ENCODE results near the gene HSPD1.
"Not testable (repeated sequence)": the region's sequence is repeated elsewhere in the genome, so short reads cannot be mapped to it uniquely, and the experiment has no call there.

The HSPD1 gene

GRCh38 chr2:197480165-197481036 lies 19.2 kb downstream of the HSPD1 start:
- no peak for DNase-seq (ENCODE audit: low read depth in 1 of 2, low spot score in 1 of 2)
- in situ Hi-C loops (cut with HindIII; ENCODE audit: low pct_unique_long_range_greater_than_20kb, low sequenced_read_pairs), result no loop called here
- TF ChIP-seq JUND (IDR thresholded peaks at IDR 0.05; ENCODE audit: low read depth), result no peak

GRCh38 chr2:197477797-197478196 lies 21.8 kb downstream of the HSPD1 start:
- in situ Hi-C loops (cut with HindIII; ENCODE audit: low pct_unique_long_range_greater_than_20kb, low sequenced_read_pairs), result no loop called here
- TF ChIP-seq JUND (IDR thresholded peaks at IDR 0.05; ENCODE audit: low read depth), result no peak
- no peak for DNase-seq (ENCODE audit: low read depth in 1 of 2, low spot score in 1 of 2)

- DNase-seq (ENCODE audit: low read depth in 1 of 2, low spot score in 1 of 2), result no peak
- in situ Hi-C loops (cut with HindIII; ENCODE audit: low pct_unique_long_range_greater_than_20kb, low sequenced_read_pairs), result no loop called here
- no peak for TF ChIP-seq JUND (IDR thresholded peaks at IDR 0.05; ENCODE audit: low read depth)
These were observed 27.5 kb downstream of the HSPD1 start for GRCh38 chr2:197472166-197472565.

- no peak for DNase-seq (ENCODE audit: low read depth in 1 of 2, low spot score in 1 of 2)
- in situ Hi-C loops (cut with HindIII; ENCODE audit: low pct_unique_long_range_greater_than_20kb, low sequenced_read_pairs), result no loop called here
- no peak for TF ChIP-seq JUND (IDR thresholded peaks at IDR 0.05; ENCODE audit: low read depth)
These were observed 35.5 kb downstream of the HSPD1 start for GRCh38 chr2:197464175-197464574.

- TF ChIP-seq JUND (IDR thresholded peaks at IDR 0.05; ENCODE audit: low read depth), result no peak
- in situ Hi-C loops (cut with HindIII; ENCODE audit: low pct_unique_long_range_greater_than_20kb, low sequenced_read_pairs), result no loop called here
- DNase-seq (ENCODE audit: low read depth in 1 of 2, low spot score in 1 of 2), result no peak
These were observed 38.6 kb downstream of the HSPD1 start for GRCh38 chr2:197461057-197461456.

GRCh38 chr2:197460649-197461048 lies 39.0 kb downstream of the HSPD1 start:
- TF ChIP-seq JUND (IDR thresholded peaks at IDR 0.05; ENCODE audit: low read depth), result no peak
- in situ Hi-C loops (cut with HindIII; ENCODE audit: low pct_unique_long_range_greater_than_20kb, low sequenced_read_pairs), result no loop called here
- no peak for DNase-seq (ENCODE audit: low read depth in 1 of 2, low spot score in 1 of 2)

- TF ChIP-seq JUND (IDR thresholded peaks at IDR 0.05; ENCODE audit: low read depth), result no peak
- in situ Hi-C loops (cut with HindIII; ENCODE audit: low pct_unique_long_range_greater_than_20kb, low sequenced_read_pairs), result no loop called here
- no peak for DNase-seq (ENCODE audit: low read depth in 1 of 2, low spot score in 1 of 2)
These were observed 44.2 kb downstream of the HSPD1 start for GRCh38 chr2:197455428-197455827.

DNA sequence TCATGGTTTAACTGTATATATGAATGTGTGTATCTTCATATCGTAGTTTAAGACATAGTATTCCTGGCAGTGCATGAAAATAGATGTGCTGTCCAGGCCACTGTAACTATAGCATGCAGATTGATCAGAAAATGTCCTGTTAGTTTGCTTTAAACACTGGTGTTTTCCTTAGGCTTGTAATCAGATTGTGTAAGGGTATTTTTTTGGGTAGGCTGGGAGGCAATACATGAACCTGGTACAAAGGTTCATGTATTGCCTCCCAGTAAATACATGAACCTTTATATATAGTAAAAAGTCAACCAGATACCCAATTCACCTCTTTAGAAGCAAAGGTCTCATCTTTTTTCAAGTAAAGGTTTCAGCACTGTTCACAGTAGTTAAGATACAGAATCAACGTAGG lies 44.7 kb downstream of the HSPD1 start:
- in situ Hi-C loops (cut with HindIII; ENCODE audit: low pct_unique_long_range_greater_than_20kb, low sequenced_read_pairs), result no loop called here
- no peak for DNase-seq (ENCODE audit: low read depth in 1 of 2, low spot score in 1 of 2)

DNA sequence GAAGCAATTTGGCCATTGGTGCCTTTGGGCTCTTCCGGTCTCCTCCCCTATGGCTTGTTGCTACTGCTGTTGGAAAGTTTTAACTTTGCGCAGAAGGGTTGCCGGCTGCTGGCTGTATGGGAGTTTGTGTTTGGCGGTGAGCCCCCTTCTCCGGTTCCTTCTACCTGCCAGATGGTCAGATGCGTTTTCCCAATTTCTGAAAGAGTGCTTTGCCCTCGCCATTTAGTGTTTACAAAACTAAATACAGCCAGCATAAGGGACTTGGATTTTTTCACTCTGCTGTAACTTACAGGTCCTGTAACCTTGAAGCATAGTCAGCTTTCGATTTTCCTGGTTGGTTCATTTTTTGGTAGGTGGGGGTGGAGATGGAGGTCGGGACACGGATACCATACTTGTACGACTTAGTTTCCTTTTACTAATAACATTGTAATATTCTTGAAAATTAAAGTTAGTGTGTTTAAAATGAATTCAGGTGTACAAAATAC lies 45.7 kb downstream of the HSPD1 start:
- in situ Hi-C loops (cut with HindIII; ENCODE audit: low pct_unique_long_range_greater_than_20kb, low sequenced_read_pairs), result no loop called here
- no peak for TF ChIP-seq JUND (IDR thresholded peaks at IDR 0.05; ENCODE audit: low read depth)
- DNase-seq (ENCODE audit: low read depth in 1 of 2, low spot score in 1 of 2), result peak; percentile 31 to 87

More for the DNA sequence above, 44.7 kb downstream of the HSPD1 start:
- TF ChIP-seq JUND (IDR thresholded peaks at IDR 0.05; ENCODE audit: low read depth), result no peak

DNA sequence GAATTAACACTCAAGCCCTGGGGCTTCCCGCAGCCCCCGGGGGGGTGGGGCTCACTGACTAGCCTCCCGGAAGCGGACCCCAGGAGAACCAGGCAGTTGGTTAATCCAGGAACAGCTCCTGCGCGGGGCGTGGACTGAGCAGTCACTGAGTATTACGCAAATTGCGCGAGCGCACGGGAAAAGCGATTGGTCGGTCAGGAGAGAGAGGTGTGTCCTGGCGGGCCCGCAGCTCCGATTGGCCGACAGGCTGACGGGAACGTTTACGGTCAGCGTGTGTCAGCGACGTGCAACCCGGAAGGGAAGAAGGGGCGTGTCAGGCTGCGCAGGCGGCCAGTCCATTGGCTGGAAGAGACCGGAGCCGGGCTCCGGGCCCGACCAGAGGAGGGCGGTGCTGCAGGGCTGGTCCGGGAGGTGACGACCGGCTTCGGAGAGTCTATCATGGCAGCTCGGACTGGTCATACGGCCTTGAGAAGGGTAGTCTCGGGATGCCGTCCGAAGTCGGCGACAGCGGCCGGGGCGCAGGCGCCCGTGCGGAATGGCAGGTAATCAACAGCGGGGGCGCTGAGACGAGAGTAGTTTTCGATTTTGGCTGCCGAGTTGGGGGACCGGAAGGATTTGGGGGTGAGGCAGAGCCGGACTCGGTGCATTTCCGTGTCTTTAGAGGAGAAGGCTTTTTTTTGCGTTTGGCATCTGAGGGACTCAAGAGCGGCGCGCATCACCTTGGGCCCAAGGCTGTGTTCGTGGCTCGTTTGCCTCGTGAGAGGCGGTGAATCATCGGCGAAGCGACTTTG lies 46.3 kb downstream of the HSPD1 start, which contains the start of gene COQ10B:
Gene COQ10B, plus strand, starts transcription at position 430 of the 791 bp plus-strand sequence. Its CDS starts 9 bp downstream, at position 439.
- TF ChIP-seq JUND (IDR thresholded peaks at IDR 0.05; ENCODE audit: low read depth), result no peak
- in situ Hi-C loops (cut with HindIII; ENCODE audit: low pct_unique_long_range_greater_than_20kb, low sequenced_read_pairs), result no loop called here
- DNase-seq (ENCODE audit: low read depth in 1 of 2, low spot score in 1 of 2), result peak; percentile 81 to 98

DNA sequence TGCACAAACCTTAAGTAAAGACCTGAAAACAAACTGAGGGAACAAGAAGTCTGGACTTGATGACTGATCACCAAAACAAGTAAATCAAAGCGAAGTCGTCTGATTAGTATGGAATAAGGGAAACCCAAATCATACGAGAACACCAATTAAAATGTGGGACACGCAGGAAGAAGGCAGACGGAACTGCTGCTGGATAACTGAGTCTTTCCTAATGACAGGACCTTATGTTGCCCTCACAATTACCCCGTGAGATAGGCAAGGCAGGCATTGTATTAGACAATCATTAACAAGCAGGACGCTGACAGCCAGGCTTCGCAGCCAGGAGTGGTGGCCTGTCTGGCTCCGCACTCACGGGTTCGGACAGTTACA lies 46.9 kb downstream of the HSPD1 start:
- DNase-seq (ENCODE audit: low read depth in 1 of 2, low spot score in 1 of 2), result no peak
- no peak for TF ChIP-seq JUND (IDR thresholded peaks at IDR 0.05; ENCODE audit: low read depth)
- in situ Hi-C loops (cut with HindIII; ENCODE audit: low pct_unique_long_range_greater_than_20kb, low sequenced_read_pairs), result no loop called here

GRCh38 chr2:197450935-197451358 lies 48.7 kb downstream of the HSPD1 start:
- DNase-seq (ENCODE audit: low read depth in 1 of 2, low spot score in 1 of 2); in situ Hi-C loops (cut with HindIII; ENCODE audit: low pct_unique_long_range_greater_than_20kb, low sequenced_read_pairs): not testable (repeated sequence)

- in situ Hi-C loops (cut with HindIII; ENCODE audit: low pct_unique_long_range_greater_than_20kb, low sequenced_read_pairs), result no loop called here
- no peak for TF ChIP-seq JUND (IDR thresholded peaks at IDR 0.05; ENCODE audit: low read depth)
- no peak for DNase-seq (ENCODE audit: low read depth in 1 of 2, low spot score in 1 of 2)
These were observed 49.2 kb downstream of the HSPD1 start for GRCh38 chr2:197450465-197450864.
